ENCODE results near the gene IL20.
A peak's percentile ranks its signal among the peaks of the same experiment; 100 is the strongest.

The IL20 gene

DNA sequence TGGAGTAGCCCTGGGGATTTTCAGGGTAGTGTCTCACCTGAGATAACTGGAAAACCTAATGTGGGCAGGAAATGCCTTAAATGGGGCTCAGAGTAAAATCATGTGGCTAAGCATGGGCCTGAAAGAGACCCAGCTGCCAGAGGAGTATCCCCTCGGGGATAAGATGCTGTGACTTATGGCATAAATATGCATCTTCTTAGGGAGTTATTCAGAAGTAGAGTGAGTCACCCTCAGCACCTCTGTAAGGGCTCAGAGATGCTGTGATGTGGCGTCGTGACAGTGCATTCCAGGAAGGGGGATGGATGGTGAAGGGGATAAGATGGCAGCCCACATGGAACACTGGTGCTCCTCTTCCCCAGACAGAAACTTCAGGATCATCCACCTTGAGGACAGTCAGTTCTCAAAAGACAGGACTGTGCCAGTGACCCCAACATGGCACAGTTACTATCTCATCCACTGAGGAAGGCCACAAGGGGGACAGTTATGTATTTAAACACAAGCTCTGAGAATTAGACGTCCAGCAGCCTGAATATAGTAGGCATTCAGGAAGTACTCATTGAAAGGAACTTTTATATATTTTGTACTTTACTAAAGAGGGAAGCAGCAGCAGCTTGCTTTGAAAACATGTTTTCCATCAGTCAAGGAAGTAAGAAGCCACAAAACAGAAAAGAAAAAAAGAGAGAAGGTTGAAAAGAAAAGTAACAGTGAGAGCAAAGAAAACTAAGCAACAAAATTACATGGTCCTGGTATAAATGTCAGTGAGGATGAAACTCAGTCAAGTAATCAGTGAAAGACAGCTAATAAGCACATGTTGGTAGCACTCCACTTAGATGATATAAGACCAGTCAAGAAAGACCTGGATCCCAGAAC lies 40.1 kb downstream of the IL20 start:
- DNase-seq, result no peak

DNA sequence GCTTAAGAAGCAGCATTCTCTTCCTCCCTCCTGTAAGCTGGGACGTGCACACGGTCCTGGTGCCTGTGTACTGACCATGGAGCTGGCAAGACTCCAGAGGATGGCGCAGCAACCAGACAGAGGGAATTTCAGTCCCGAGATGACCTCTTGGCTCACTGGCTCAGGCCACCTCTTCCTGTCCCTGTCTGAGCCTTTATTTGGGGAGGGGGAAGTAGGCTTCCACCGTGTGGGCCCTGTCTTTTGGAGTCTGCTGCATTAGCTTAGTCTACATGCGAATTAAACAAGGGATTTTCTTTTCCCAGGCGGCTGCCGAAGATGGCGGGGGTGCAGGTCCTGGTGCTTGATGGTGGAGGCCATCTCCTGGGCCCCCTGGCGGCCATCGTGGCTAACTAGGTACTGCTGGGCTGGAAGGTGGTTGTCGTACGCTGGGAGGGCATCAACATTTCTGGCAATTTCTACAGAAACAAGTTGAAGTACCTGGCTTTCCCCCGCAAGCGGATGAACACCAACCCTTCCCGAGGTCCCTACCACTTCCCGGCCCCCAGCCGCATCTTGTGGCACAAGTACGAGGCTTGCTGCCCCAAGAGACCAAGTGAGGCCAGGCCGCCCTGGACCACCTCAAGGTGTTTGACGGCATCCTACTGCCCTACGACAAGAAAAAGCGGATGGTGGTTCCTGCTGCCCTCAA lies 42.0 kb downstream of the IL20 start:
- no peak for DNase-seq

DNA sequence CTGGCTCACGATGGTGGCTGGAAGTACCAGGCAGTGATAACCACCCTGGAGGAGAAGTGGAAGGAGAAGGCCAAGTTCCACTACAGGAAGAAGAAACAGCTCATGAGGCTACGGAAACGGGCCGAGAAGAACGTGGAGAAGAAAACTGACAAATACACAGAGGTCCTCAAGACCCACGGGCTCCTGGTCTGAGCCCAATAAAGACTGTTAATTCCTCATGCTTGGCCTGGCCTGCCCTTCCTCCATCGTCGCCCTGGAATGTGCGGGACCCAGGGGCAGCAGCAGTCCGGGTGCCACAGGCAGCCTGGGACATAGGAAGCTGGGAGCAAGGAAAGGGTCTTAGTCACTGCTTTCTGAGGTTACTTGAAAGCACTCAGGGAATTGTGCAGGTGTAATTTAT lies 42.6 kb downstream of the IL20 start:
- no peak for DNase-seq

DNA sequence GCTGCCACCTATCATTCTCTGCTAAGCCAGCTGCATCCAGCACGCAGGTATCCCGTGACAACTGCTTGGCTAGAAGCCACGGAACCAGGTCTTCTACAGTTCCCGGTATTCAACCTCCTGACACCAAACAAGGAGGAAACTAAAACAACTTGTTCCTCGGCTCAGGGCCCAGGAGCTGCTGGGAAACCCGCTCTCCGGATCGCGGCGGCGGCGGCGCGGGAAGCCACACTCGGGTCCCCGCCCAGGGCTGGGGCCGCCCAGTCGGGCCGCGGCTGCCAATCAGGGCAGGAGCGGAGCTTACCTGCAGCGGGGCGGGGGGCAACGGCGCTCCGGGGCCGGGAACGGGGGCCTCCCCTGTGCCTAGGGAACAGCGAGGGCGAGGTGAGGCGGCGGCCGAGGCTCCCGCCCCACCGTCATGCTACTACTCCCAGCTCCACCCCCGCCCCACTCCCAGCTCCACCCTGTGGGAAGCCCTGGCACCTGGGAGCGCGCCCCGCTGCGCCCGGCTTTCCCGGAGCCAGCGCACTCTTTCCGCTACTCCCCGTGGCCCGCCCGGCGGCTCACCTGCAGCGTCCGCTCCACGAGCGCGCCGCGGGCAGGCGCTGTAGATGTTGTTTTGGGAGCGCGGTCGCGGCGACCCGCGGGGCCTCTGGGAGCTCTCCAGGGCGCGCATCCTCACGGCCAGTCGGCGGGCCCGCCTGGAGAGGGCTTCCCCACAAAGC lies 43.9 kb downstream of the IL20 start:
- no peak for DNase-seq

DNA sequence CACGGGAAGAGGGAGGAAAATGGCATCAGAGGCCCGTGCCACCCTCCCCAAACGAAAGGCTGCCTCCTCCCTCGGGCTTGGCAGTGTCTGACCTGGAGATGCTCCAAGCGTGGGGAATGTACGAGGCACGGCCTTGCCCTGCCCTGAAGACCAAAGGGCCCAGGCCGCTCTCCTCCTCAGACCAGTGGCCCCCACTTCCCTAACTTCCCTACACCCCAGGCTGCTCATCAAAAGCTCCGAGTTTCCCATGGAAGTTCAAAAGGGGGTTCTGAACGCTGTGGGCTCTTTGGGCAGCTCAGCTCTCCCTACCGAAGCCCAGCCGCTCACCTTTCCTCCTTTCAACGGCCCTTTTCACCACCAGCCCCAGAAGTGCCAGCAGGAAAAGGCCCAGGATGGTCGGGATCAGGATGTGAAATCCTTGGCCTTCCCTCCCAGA lies 44.5 kb downstream of the IL20 start:
- no peak for DNase-seq

DNA sequence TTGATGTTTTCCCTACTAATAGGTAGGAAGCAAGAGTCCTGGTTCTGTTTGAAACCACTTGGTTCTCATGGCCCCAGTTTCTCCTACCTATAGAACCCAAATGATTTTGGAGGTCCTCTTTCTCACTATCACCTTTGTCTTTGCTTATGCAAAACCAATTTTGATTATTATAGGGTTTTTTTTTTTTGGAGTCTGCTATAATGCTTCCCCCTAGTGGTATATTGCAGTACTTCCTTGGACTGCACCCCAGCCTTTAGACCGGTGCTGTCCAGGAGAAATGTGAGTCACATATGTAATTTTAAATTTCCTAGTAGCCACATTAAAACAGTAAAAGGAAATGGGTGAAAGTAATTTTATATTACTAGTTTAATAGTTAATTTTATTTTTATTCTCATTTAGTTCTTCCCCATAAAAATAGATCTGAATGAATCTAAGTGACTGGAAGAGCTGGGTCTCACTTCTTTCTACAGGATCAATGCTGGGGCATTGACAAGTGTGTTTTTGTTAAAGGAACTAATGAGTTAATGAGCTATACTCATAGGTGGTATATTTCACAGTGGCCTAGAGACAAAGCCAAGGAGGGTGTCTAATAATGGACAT lies 45.7 kb downstream of the IL20 start:
- DNase-seq, result peak; percentile 48

DNA sequence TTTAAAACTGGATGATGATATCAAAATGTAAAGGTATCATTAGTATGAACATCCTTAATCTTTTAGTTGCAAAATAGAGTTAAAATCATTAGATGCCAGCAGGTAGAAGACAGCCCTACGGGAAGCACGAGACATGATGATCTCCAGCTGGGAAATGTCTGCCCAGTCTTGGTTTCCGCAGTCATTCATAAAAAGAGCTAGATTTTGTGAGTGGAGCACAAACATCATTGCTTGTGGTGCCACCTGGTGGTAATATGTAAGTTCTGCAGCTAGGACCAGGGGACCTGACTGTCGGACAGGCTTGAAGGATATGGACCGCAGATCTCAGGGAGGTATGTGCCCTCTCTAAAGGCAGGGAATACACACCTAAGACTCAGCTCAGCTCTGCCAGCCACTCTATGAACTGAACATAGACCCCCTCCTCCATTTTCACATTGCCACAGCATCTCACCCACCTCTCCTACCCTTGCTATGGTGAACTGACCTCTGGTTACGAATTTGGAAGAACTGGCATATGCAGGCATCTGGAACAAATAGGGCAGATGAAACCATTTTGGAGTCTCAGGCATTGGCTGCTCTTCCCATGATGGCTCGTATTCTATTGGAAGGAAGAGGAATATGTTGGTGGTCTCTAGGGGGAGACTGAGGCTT lies 47.1 kb downstream of the IL20 start:
- DNase-seq, result peak; percentile 93

DNA sequence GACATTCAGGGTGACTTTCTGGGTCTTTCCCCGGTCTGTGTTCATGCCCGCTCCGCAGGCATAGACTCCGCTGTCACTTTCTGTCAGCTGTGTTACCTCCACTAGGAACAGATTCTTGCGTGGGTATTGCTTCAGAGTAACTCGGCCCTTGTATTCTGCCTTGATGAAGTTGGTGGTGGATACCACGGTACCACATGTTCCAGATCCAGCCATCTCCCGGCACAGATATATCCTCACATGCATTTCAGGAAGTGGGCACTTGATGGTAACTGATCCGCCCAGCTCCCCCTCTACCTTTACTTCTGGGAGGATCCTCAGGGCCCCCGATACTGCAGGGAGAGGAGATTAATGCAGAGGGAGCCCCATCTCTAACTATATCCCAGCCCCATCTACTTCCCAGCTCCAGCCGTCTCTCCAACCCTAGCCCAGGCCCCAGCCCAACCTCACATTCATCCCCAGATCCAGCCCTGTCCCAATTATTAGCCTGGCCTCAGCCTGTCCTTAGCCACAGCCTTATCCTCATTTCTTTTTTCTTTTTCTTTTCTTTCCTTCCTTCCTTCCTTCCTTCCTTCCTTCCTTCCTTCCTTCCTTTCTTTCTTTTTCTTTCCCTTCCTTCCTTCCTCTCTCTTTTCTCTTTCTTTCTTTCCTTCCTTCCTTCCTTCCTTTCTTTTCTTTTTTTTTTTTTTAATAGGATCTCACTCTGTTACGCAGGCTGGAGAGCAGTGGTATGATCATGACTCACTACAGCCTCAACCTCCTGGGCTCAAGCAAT lies 48.5 kb downstream of the IL20 start:
- no peak for DNase-seq

DNA sequence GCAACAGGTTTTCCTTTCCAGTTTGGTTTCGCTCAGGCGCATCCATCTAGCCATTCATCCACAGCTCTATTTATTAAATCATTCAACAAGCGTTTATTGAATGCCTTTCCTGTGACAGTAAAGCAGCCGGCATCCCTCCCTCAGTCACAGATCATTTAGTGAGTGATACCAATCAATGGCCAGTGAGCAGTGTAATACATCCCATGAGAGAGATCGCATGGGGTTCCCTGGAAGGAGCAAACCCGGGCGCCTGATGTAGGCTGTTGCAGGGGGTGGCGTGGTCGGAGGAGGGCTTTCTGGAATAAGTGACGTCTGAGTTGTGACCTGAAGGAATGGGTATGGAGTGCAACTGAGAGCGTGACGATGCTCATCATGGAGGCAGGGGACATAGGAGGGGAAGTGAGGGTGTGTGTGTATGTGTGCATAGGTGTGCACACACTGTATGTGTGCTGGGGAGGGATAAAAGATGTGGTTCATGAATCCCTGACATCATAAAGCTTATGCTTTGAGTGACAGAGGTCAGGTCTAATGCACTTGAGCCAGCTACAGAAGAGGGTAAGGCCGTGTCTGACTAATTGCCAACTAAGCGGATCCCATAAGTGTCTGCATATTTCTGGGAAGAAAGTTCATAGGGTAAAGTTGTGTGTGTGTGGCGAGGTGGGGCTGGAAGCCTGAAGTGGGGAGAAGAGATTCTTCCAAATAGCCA lies 49.8 kb downstream of the IL20 start:
- DNase-seq, result no peak

DNA sequence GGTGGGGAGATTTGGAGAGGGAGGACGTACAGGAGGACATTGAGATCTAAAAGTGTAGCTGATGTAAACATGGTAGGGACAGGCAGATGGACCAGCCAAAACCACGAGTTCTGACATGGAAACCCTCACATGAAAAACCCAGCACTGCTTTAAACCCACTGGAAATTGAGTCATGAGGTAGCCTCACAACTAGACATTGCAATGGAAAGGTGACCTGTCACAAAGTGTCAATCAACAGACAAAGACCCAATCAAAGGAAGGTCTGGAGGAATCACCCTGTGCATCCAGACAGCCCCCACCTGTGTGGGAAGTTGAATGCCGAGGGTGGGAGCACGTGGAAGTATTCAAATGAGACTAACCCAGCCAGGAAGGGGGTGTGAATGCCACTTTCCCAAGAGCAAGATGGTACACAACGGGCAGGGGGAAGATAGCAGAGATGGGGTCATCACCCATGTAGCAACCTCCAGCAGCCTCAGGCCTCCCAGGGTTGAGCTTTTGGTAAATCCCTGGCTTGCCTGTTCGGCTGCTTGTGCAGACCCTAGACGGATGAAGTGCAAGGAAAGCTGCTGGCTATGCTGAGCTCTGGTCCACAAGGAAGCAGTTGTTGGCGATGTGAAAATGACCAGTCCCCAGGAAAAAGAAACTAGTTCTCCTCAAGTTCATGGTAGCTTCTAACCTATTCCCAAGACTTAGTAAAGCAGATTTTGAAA lies 50.7 kb downstream of the IL20 start:
- DNase-seq, result no peak

DNA sequence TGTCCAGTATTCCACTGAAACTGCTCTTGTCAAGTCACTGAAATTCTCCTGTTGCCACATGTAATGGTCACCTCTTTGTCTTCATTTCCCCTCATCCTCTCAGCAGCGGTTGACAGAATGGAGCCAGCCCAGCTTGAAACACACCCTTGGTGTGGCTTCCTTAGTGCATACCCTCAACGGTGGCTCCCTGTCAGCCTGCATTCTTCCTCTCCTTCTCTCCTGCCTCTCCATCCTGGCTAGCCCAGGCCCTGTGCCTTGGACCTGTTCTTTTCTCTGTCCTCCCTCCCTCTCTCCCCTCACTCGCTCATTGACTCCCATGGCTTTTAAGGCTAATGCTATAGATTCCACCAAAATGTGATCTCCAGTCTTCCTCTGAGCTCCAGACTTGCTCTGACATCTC lies 52.7 kb downstream of the IL20 start:
- no peak for DNase-seq

Data from NCI-H1694 (cell line).